ENCODE data around the gene MRPL54.

MRPL54 gene

GRCh38 chr19:3770136-3770999 lies 7.9 kb downstream of the MRPL54 start:
- no peak for DNase-seq (ENCODE audit: low spot score)

- DNase-seq (ENCODE audit: low spot score) = no peak
These were observed 8.8 kb downstream of the MRPL54 start for GRCh38 chr19:3771000-3771905.

DNA sequence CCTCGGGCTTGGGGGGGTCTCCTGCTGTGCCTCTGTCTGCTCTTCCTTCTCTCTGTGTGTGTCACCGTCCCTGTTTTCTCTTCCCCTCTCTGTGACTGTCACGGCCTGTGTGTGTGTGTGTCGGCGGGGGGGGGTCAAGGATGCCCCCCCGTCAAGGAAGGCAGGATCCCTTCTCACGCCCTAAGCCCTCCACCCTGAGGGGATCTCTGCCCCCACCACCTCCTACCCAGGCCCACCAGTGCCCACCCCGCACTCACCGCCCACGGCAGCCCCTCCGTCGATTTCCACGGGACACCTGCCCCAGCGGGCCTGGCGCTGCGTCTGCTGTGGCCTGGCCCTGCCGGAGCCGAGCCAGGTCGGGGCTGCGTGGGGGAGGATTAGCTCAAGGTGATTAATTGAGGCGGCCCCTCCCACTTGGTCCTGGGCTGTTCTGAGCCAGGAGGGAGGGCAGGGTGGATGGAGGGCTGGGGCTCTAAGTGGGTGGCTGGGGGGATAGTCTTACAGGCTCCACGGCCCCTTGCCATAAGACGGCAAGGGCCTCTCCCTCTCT lies 9.5 kb downstream of the MRPL54 start, which contains the start of gene RAX2:
RAX2 (minus strand) TSS at position 323 of the 550 bp plus-strand sequence. CDS start 486 bp downstream, outside the sequence.
- no peak for DNase-seq (ENCODE audit: low spot score)

DNA sequence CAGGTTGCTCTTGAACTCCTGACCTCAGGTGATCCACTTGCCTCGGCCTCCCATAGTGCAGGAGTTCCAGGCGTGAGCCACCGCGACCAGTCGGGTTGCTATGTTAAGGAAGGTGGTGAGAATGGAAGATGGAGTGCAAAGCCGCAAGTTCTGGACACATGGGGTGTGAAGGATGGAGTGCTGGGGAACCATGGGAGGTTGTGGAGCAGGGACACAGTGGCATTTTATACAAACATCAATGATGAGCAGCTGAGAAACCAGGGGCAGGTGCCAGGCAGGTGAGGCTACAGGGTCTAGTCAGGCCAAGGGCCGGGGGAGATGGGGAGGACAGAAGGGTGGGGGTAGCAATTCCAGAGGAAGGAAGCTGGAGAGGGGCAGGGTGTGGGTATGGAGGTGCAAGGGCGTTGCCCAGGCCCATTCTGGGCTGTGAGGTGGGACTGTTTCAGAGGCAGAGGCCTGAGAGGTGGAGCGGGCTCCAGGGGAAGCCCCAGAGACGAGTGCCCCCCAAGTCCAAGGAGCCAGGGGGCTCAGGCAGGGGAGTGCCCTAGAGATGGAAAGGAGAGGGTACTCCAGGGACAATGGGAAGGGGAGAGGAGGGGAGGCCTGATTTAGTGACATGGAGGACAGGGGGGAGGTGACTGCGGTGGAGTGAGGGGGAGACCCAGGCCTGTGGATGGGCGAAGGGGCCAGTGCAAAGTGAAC lies 11.5 kb downstream of the MRPL54 start:
- no peak for DNase-seq (ENCODE audit: low spot score)

GRCh38 chr19:3774621-3775373 lies 12.3 kb downstream of the MRPL54 start:
- no peak for DNase-seq (ENCODE audit: low spot score)

GRCh38 chr19:3775374-3775711 lies 12.9 kb downstream of the MRPL54 start:
- DNase-seq (ENCODE audit: low spot score) = no peak

- DNase-seq (ENCODE audit: low spot score) = no peak
These were observed 13.3 kb downstream of the MRPL54 start for GRCh38 chr19:3775831-3776230.

GRCh38 chr19:3776479-3777040 lies 14.1 kb downstream of the MRPL54 start:
- DNase-seq (ENCODE audit: low spot score) = peak; percentile 35

DNA sequence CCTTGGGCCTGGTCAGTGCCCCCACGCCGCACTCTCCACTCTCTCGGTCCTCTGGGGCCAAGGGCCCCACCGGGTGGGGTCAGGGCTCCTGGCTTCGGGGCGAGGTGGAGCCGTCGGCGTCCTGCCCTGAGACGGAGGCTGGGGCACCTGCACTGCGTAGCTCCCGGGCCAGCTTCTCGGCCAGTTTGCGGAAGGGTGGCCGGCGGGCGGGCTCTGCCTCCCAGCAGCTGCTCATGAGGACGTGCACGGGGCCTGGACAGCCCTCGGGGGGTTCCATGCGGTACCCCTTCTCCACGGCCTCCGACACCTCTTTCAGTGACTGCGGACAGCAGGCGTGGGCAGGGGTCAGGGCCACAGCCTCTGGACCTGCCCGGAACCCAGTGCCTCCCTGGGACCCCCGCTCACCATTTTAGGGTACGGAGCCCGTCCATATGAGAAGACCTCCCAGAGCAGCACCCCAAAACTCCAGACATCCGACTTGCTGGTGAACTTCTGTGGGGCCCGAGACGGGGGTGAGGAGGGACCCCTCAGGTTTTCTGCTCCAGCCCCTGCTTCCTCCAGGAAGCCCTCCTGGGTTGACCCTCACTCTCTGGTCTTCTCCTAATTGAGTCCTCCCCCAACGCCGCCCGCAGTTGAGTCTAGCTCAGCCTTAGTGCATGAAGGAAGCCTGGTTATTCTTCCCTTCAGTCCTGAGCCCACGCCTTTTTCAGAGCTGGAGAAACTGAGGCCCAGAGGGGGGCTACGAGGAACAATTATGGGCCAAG lies 15.8 kb downstream of the MRPL54 start:
- no peak for DNase-seq (ENCODE audit: low spot score)

GRCh38 chr19:3778899-3779723 lies 16.6 kb downstream of the MRPL54 start:
- DNase-seq (ENCODE audit: low spot score) = no peak

DNA sequence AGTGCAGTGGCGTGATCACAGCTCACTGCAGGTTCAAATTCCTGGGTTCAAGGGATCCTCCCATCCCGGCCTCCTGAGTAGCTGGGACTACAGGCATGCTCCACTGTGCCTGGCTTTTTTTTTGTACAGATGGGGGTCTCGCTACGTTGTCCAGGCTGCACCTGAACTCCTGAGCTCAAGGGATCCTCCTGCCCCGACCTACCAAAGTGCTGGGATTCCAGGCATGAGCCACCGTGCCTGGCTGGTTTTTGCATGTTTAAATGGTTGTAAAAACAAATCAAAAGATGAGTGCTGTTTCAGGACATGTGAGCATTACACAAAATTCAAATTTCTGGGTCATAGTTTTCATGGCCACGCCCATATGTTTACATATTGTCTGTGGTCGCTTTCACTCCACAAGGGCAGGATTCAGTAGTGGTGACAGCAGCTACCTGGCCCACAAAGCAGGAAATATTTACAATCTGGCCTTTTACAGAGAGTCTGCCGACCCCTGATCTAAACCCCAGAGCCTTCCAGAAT lies 18.4 kb downstream of the MRPL54 start:
- DNase-seq (ENCODE audit: low spot score) = peak; percentile 60

DNA sequence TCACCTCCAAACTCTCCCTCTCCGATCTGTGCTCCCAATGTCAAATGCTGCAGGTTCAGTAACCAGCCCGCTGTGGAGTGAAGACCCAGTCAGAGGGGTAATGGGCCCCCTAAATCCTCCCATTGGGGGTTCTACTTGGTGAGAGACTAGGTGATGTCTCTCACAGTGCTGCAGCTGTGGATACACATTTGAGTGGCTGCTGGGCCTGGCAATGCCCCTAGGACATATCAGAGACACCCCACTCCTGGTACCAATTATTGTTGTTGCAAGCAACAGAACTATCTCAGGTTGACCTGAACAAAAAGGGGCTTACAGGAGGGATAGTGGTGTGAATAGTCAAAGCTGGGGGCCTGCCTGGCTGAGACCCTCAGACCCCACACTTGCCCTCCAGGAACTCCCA lies 19.1 kb downstream of the MRPL54 start:
- DNase-seq (ENCODE audit: low spot score) = no peak

GRCh38 chr19:3782330-3782729 lies 19.8 kb downstream of the MRPL54 start:
- no peak for DNase-seq (ENCODE audit: low spot score)

GRCh38 chr19:3782903-3783302 lies 20.4 kb downstream of the MRPL54 start:
- DNase-seq (ENCODE audit: low spot score) = no peak

GRCh38 chr19:3783660-3784584 lies 21.4 kb downstream of the MRPL54 start:
- DNase-seq (ENCODE audit: low spot score) = peak; percentile 33

- DNase-seq (ENCODE audit: low spot score) = no peak
These were observed 22.3 kb downstream of the MRPL54 start for GRCh38 chr19:3784607-3785450.

- DNase-seq (ENCODE audit: low spot score) = no peak
These were observed 23.0 kb downstream of the MRPL54 start for GRCh38 chr19:3785451-3785937.

All from NAMALWA (cell line).